HG03460 (cell line): ENCODE measurements around the gene NRG2.

Experiments used
- ATAC-seq: cut with Tn5 transposase; IDR thresholded peaks from one replicate; pipeline ENCODE4 v1.9.1; 2021; ENCODE audit not compliant: unreplicated experiment

Gene NRG2

GRCh38 chr5:139910036-139910435 is 133.1 kb downstream of the NRG2 start:
- no peak for ATAC-seq

GRCh38 chr5:139908749-139909148 is 134.3 kb downstream of the NRG2 start:
- ATAC-seq, result no peak

- no peak for ATAC-seq
Observed at GRCh38 chr5:139906661-139907060, 136.4 kb downstream of the NRG2 start.

GRCh38 chr5:139904816-139905661 is 138.1 kb downstream of the NRG2 start:
- ATAC-seq, result no peak

- ATAC-seq, result no peak
Observed at GRCh38 chr5:139904566-139904815, 138.6 kb downstream of the NRG2 start.

GRCh38 chr5:139903795-139904565 is 139.1 kb downstream of the NRG2 start:
- ATAC-seq, result peak; percentile 43

GRCh38 chr5:139903450-139903794 is 139.7 kb downstream of the NRG2 start:
- no peak for ATAC-seq

GRCh38 chr5:139901986-139902385 is 141.1 kb downstream of the NRG2 start:
- ATAC-seq, result no peak

- ATAC-seq, result no peak
Observed at GRCh38 chr5:139901251-139901575, 141.9 kb downstream of the NRG2 start.

GRCh38 chr5:139900546-139901250 is 142.4 kb downstream of the NRG2 start:
- no peak for ATAC-seq

- no peak for ATAC-seq
Observed at GRCh38 chr5:139898981-139899380, 144.1 kb downstream of the NRG2 start.

- ATAC-seq, result no peak
Observed at GRCh38 chr5:139897982-139898381, 145.1 kb downstream of the NRG2 start.

- ATAC-seq, result no peak
Observed at GRCh38 chr5:139897342-139897741, 145.8 kb downstream of the NRG2 start.

- ATAC-seq, result no peak
Observed at GRCh38 chr5:139896718-139897117, 146.4 kb downstream of the NRG2 start.

GRCh38 chr5:139895647-139896046 is 147.5 kb downstream of the NRG2 start:
- no peak for ATAC-seq

GRCh38 chr5:139895046-139895445 is 148.1 kb downstream of the NRG2 start:
- no peak for ATAC-seq

GRCh38 chr5:139893873-139894272 is 149.2 kb downstream of the NRG2 start:
- no peak for ATAC-seq

GRCh38 chr5:139889410-139889809 is 153.7 kb downstream of the NRG2 start:
- ATAC-seq, result no peak

GRCh38 chr5:139888370-139888769 is 154.7 kb downstream of the NRG2 start:
- no peak for ATAC-seq

GRCh38 chr5:139886213-139886612 is 156.9 kb downstream of the NRG2 start:
- no peak for ATAC-seq

- no peak for ATAC-seq
Observed at GRCh38 chr5:139885857-139886208, 157.3 kb downstream of the NRG2 start.

GRCh38 chr5:139885172-139885856 is 157.8 kb downstream of the NRG2 start:
- ATAC-seq, result no peak
